ENCODE data around the gene GPC5. TPM values are rescaled to one million over a fixed set of nuclear protein-coding genes. Genes with fewer than 3 reads are reported as not detected.

Gene GPC5
- total and polyA plus RNA-seq, 9 of the 15 experiments (the other 6 are each of a cell fraction or from before 2014, with no cell fraction given): 0.18 to 0.27 TPM; not detected in 7

- Histone ChIP-seq H3K36me3 (ENCODE audit: control insufficient read depth, insufficient read depth, low read length) (no peaks in the 10 kb centered on the region), H3K4me3 (no peak overlapping the region), H3K9me3 (replicated peaks; ENCODE audit: control insufficient read depth, insufficient read depth, low read depth, low read length) (no peaks in the 10 kb centered on the region), H3K27me3 (ENCODE audit: control insufficient read depth in 2 of 2, insufficient read depth in 2 of 2, low read length in 2 of 2) (no peaks in the 10 kb centered on the region), H3K9me1 (ENCODE audit: control insufficient read depth, insufficient read depth, low read length) (no peaks in the 10 kb centered on the region), H3K27ac (ENCODE audit: extremely low read depth, low read depth, low read length) (no peak overlapping the region), H3K4me1 (replicated peaks in 1 of 2; ENCODE audit: control insufficient read depth in 2 of 2, insufficient read depth in 2 of 2, low read length in 2 of 2) (no peaks in the 10 kb centered on the region), H3K9ac (ENCODE audit: insufficient read depth in 1 of 2, low read depth in 2 of 2, low read length in 2 of 2) (no peak overlapping the region), H2AFZ (ENCODE audit: low read depth, low read length) (no peak overlapping the region), H3K4me2 (ENCODE audit: insufficient read depth, low read length) (no peak overlapping the region), H3K79me2 (ENCODE audit: control insufficient read depth, insufficient read depth, low read length) (no peaks in the 10 kb centered on the region), H4K20me1 (replicated peaks; ENCODE audit: control insufficient read depth, insufficient read depth, low read length) (no peaks in the 10 kb centered on the region)
- no TSS peak for BruUV-seq (replicated peaks)
- POLR2A ChIA-PET: no interaction called here
- FAIRE-seq (no peak), ATAC-seq (no peak), DNase-seq (ENCODE audit: extremely low read depth in 1 of 4, low spot score in 3 of 4) (no peak)
- CTCF ChIA-PET (ENCODE audit: low intra/inter-chr PET ratio): no interaction called here
- intact Hi-C loops (cut with micrococcal nuclease): no loop called here
- WGBS (ENCODE audit: insufficient coverage, low coverage, missing lambda C conversion rate): 0% methylated on average over 9 of the region's 11 CpGs
- in situ Hi-C loops (cut with MboI): loop anchor here (25.0 kb wide), 1 partner anchor 334 kb away; no protein-coding TSS in a partner anchor
- TF ChIP-seq MYBL2 (IDR thresholded peaks at IDR 0.05; ENCODE audit: low read depth): no peak
- TF ChIP-seq MYBL2 (CRISPR knock-in tag; IDR thresholded peaks at IDR 0.05; ENCODE audit: borderline replicate concordance): no peak
- no peak for TF ChIP-seq FOSL1 (tag; conservative IDR thresholded peaks at IDR 0.05)
- TF ChIP-seq RBM39 (optimal IDR thresholded peaks at IDR 0.05; ENCODE audit: low read depth, low read length): no peak
- TF ChIP-seq CLOCK (CRISPR knock-in tag; IDR thresholded peaks at IDR 0.05; ENCODE audit: borderline replicate concordance): no peak
- no peak for TF ChIP-seq SP2 (IDR thresholded peaks at IDR 0.05; ENCODE audit: extremely low read depth, low read depth, low read length, poor library complexity, severe bottlenecking)
- no peak for TF ChIP-seq ZNF668 (CRISPR knock-in tag; IDR thresholded peaks at IDR 0.05)
- no peak for TF ChIP-seq NFXL1 (CRISPR knock-in tag; IDR thresholded peaks at IDR 0.05)
- no peak for TF ChIP-seq ZEB2 (IDR thresholded peaks at IDR 0.05)
- TF ChIP-seq MLX (CRISPR knock-in tag; conservative IDR thresholded peaks at IDR 0.05): no peak
- no peak for TF ChIP-seq ZNF699 (CRISPR knock-in tag; IDR thresholded peaks at IDR 0.05; ENCODE audit: insufficient replicate concordance)
- TF ChIP-seq NR2C2 (CRISPR knock-in tag; IDR thresholded peaks at IDR 0.05): no peak
- no peak for TF ChIP-seq NR2C2 (tag; IDR thresholded peaks at IDR 0.05)
- TF ChIP-seq NFATC3 (IDR thresholded peaks at IDR 0.05): no peak
- TF ChIP-seq ZBTB43 (CRISPR knock-in tag; IDR thresholded peaks at IDR 0.05): no peak
- no peak for TF ChIP-seq TOE1 (IDR thresholded peaks at IDR 0.05; ENCODE audit: borderline replicate concordance)
- TF ChIP-seq TOE1 (CRISPR knock-in tag; IDR thresholded peaks at IDR 0.05; ENCODE audit: borderline replicate concordance, low read depth): no peak
- no peak for TF ChIP-seq MEF2D (tag; conservative IDR thresholded peaks at IDR 0.05; ENCODE audit: low read depth)
- no peak for TF ChIP-seq L3MBTL2 (IDR thresholded peaks at IDR 0.05)
Measured at GRCh38 chr13:92196591-92197256, 798.3 kb downstream of the GPC5 start.
